Measurements from ENCODE around the gene NAALADL2.

Gene NAALADL2

GRCh38 chr3:174973465-174973864 is 114.3 kb downstream of the NAALADL2 start:
- TF ChIP-seq CTCF (IDR thresholded peaks at IDR 0.05; ENCODE audit: low read depth, low read length, missing control alignments) = no peak
- H3K4me3 ChIP-seq (ENCODE audit: low read depth, low read length) = no peak overlapping the region
- no peak for DNase-seq (ENCODE audit: low read depth)
- in situ Hi-C loops (cut with HindIII; ENCODE audit: low sequenced_read_pairs) = no loop called here

GRCh38 chr3:174986685-174987084 is 127.6 kb downstream of the NAALADL2 start:
- no peak for TF ChIP-seq CTCF (IDR thresholded peaks at IDR 0.05; ENCODE audit: low read depth, low read length, missing control alignments)
- H3K4me3 ChIP-seq (ENCODE audit: low read depth, low read length) = no peak overlapping the region
- in situ Hi-C loops (cut with HindIII; ENCODE audit: low sequenced_read_pairs) = no loop called here
- DNase-seq (ENCODE audit: low read depth) = no peak

GRCh38 chr3:175001091-175001490 is 142.0 kb downstream of the NAALADL2 start:
- no peak for DNase-seq (ENCODE audit: low read depth)
- H3K4me3 ChIP-seq (ENCODE audit: low read depth, low read length) = no peak overlapping the region
- in situ Hi-C loops (cut with HindIII; ENCODE audit: low sequenced_read_pairs) = no loop called here
- no peak for TF ChIP-seq CTCF (IDR thresholded peaks at IDR 0.05; ENCODE audit: low read depth, low read length, missing control alignments)

GRCh38 chr3:175002732-175003143 is 143.6 kb downstream of the NAALADL2 start:
- in situ Hi-C loops (cut with HindIII; ENCODE audit: low sequenced_read_pairs) = no loop called here
- no peak for TF ChIP-seq CTCF (IDR thresholded peaks at IDR 0.05; ENCODE audit: low read depth, low read length, missing control alignments)
- no peak overlapping the region for H3K4me3 ChIP-seq (ENCODE audit: low read depth, low read length)
- DNase-seq (ENCODE audit: low read depth) = no peak

GRCh38 chr3:175003590-175003989 is 144.5 kb downstream of the NAALADL2 start:
- no peak overlapping the region for H3K4me3 ChIP-seq (ENCODE audit: low read depth, low read length)
- DNase-seq (ENCODE audit: low read depth) = no peak
- TF ChIP-seq CTCF (IDR thresholded peaks at IDR 0.05; ENCODE audit: low read depth, low read length, missing control alignments) = no peak
- in situ Hi-C loops (cut with HindIII; ENCODE audit: low sequenced_read_pairs) = no loop called here

GRCh38 chr3:175005193-175005592 is 146.1 kb downstream of the NAALADL2 start:
- H3K4me3 ChIP-seq (ENCODE audit: low read depth, low read length) = no peak overlapping the region
- in situ Hi-C loops (cut with HindIII; ENCODE audit: low sequenced_read_pairs) = no loop called here
- DNase-seq (ENCODE audit: low read depth) = no peak
- TF ChIP-seq CTCF (IDR thresholded peaks at IDR 0.05; ENCODE audit: low read depth, low read length, missing control alignments) = no peak

- no peak for DNase-seq (ENCODE audit: low read depth)
- TF ChIP-seq CTCF (IDR thresholded peaks at IDR 0.05; ENCODE audit: low read depth, low read length, missing control alignments) = no peak
- in situ Hi-C loops (cut with HindIII; ENCODE audit: low sequenced_read_pairs) = no loop called here
- no peak overlapping the region for H3K4me3 ChIP-seq (ENCODE audit: low read depth, low read length)
Measured at GRCh38 chr3:175005881-175006280, 146.7 kb downstream of the NAALADL2 start.

Data from astrocyte of the cerebellum (primary cell).